B cell (primary cell): ENCODE measurements around the gene NSFL1C.

Experiments used
- EZH2 ChIP-seq: IDR thresholded peaks from 2 replicates; pipeline ENCODE4 v1.6.1; 2012; ENCODE audit warnings: borderline replicate concordance, low read depth, mild to moderate bottlenecking, moderate library complexity, low read length; ENCODE audit not compliant: insufficient read depth, poor library complexity, severe bottlenecking
- TF ChIP-seq, protein P1 (sequence below): fragments of 200-600 bp; IDR thresholded peaks from one replicate; pipeline ENCODE4 v1.8.0; 2022; ENCODE audit warnings: antibody characterized with exemption, mild to moderate bottlenecking

DNA sequence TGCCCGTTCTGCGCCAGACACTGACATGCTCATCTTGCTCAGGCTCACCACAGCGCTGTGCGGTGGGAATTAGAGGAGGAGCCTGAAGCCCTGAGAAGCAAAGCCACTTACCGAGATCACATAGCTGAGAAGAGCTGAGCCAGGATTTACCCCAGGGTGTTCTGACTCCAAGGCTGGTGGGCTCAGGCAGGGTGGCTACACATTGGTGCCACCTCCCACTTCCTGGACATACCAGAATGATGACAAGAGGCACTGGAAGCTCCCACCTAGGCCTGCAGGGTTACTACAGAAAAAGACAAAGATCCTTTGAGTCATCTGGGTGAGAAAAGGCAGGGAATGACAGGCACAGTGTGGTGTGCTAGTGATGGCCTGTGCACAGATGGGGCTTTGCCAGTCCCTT lies 49.4 kb downstream of the NSFL1C start:
- TF ChIP-seq EZH2: no peak
- TF ChIP-seq, protein P1, sequence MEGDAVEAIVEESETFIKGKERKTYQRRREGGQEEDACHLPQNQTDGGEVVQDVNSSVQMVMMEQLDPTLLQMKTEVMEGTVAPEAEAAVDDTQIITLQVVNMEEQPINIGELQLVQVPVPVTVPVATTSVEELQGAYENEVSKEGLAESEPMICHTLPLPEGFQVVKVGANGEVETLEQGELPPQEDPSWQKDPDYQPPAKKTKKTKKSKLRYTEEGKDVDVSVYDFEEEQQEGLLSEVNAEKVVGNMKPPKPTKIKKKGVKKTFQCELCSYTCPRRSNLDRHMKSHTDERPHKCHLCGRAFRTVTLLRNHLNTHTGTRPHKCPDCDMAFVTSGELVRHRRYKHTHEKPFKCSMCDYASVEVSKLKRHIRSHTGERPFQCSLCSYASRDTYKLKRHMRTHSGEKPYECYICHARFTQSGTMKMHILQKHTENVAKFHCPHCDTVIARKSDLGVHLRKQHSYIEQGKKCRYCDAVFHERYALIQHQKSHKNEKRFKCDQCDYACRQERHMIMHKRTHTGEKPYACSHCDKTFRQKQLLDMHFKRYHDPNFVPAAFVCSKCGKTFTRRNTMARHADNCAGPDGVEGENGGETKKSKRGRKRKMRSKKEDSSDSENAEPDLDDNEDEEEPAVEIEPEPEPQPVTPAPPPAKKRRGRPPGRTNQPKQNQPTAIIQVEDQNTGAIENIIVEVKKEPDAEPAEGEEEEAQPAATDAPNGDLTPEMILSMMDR: no peak
